Measurements from ENCODE around the gene PET100.

The PET100 gene

DNA sequence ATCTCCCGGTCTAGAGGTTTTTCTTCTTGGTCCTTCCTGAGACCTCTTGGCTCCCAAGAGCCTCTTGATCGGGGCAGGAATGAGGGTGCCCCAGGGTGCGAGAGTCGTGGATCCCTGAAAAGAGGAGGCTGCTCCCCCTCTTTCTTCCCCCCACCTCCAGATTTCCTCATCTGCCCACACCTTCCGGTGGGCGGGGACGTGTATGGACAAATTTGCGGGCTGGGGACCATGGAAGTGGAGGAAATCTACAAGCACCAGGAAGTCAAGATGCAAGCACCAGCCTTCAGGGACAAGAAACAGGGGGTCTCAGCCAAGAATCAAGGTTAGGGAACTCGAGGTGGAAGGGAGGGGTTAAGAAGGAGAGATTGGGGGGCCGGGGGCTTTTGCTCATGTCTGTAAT lies 47.3 kb downstream of the PET100 start, which contains the start of gene MCEMP1:
Gene MCEMP1 (plus strand): TSS at position 237 of the 400 bp plus-strand sequence. CDS start 31 bp downstream, at position 268.
- no peak for DNase-seq (ENCODE audit: insufficient read length, low spot score)
- FAIRE-seq: no peak

- FAIRE-seq (no peak), DNase-seq (ENCODE audit: insufficient read length, low spot score) (no peak)
Measured at GRCh38 chr19:7677669-7678311, 48.2 kb downstream of the PET100 start.

DNA sequence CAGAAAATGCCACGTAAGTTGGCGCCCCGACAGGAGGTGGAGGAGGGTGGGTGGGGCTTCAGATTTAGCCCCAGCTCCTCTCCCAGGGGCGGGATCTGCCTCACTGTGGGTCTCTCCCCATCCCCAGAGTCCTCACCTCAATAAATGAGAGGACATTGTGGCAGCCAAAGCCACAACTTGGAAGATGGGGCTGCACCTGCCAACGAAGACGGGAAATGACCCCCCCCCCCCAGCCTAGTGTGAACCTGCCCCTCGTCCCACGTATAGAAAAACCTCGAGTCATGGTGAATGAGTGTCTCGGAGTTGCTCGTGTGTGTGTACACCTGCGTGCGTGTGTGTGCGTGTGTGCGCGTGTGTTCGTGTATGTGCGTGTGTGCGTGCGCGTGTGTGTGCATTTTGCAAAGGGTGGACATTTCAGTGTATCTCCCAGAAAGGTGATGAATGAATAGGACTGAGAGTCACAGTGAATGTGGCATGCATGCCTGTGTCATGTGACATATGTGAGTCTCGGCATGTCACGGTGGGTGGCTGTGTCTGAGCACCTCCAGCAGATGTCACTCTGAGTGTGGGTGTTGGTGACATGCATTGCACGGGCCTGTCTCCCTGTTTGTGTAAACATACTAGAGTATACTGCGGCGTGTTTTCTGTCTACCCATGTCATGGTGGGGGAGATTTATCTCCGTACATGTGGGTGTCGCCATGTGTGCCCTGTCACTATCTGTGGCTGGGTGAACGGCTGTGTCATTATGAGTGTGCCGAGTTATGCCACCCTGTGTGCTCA lies 49.6 kb downstream of the PET100 start:
- FAIRE-seq (peak; percentile 93), DNase-seq (ENCODE audit: insufficient read length, low spot score) (peak; percentile 71)

GRCh38 chr19:7679771-7680605 lies 50.4 kb downstream of the PET100 start:
- FAIRE-seq (no peak), DNase-seq (ENCODE audit: insufficient read length, low spot score) (no peak)

DNA sequence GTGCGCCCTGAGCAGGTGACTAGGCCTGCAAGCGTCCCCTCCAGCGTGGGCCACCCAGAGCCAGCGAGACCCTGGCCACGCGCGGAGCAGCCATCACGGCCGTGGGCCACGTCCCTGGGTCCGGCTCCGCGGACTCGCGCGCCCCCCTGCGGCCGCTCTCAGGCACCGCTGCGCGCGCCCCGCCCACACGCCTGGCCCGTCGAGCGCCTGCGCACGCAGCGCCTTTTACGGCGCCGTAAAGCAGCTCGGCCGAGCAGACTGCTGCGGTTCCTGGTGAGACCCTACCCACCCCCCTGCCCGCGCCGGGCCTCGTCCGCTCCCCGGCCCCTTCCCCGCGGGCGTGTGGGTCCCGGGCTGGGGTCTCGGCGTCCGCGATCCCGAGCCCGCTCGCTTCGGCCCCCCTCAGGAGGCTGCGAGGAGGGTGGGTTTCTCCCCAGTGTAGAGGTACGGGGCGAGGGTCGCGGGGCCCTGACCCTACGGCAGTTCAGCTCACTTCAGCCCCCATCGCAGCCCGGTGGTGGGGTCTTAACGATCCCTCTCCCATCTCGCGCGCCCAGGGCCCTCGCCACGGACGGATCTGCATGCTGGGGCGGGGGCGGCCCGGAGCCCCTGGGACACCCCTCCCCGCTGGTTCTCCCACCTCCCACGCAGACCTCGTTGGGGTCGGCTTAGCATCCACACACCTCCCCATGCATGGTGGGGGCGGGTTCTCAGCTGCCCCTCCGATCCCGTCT lies 51.2 kb downstream of the PET100 start, which contains the start of gene TRAPPC5:
Gene TRAPPC5 (plus strand): TSS at position 228 of the 734 bp plus-strand sequence. CDS start 1,421 bp downstream, outside the sequence.
- DNase-seq (ENCODE audit: insufficient read length, low spot score): peak; percentile 89
- peak; percentile 39 for FAIRE-seq

All from GM19239 (cell line).